HepG2 (cell line): ENCODE results near the gene CHIC2. TPM values are rescaled to one million over a fixed set of nuclear protein-coding genes. Genes with fewer than 3 reads are reported as not detected.

Experiments
- CENPT ChIP-seq: sonication (generic); formaldehyde crosslinking; IDR thresholded peaks from 2 replicates; pipeline ENCODE4 v1.8.0; 2022; ENCODE audit warnings: low read depth, mild to moderate bottlenecking, moderate library complexity, missing genetic modification reagents
- ELF4 ChIP-seq: sonication (generic); formaldehyde crosslinking; IDR thresholded peaks from 2 replicates; pipeline ENCODE4 v1.5.0; 2020; ENCODE audit warnings: missing genetic modification reagents, mild to moderate bottlenecking, moderate library complexity, borderline replicate concordance
- IRF2 ChIP-seq: IDR thresholded peaks from 2 replicates; pipeline ENCODE4 v1.6.1; 2018; ENCODE audit warnings: missing genetic modification reagents, missing compliant biosample characterization
- JUN ChIP-seq: sonication (generic); formaldehyde crosslinking; IDR thresholded peaks from 2 replicates; pipeline ENCODE4 v1.4.0; 2020; ENCODE audit warnings: mild to moderate bottlenecking, missing genetic modification reagents
- MAX ChIP-seq: IDR thresholded peaks from 2 replicates; pipeline ENCODE4 v1.6.1; 2012; ENCODE audit warnings: inconsistent platforms
- MED13 ChIP-seq: sonication (generic); formaldehyde crosslinking; IDR thresholded peaks from 2 replicates; pipeline ENCODE4 v1.5.0; 2020; ENCODE audit warnings: missing genetic modification reagents
- NFIB ChIP-seq: sonication (generic); formaldehyde crosslinking; IDR thresholded peaks from 2 replicates; pipeline ENCODE4 v1.9.0; 2021; ENCODE audit warnings: missing genetic modification reagents, mild to moderate bottlenecking, borderline replicate concordance
- PAX8 ChIP-seq: sonication (generic); formaldehyde crosslinking; IDR thresholded peaks from 2 replicates; pipeline ENCODE4 v1.8.0; 2022; ENCODE audit warnings: mild to moderate bottlenecking, missing genetic modification reagents, borderline replicate concordance
- SMAD1 ChIP-seq: sonication (generic); formaldehyde crosslinking; IDR thresholded peaks from 2 replicates; pipeline ENCODE4 v1.4.0; 2020; ENCODE audit warnings: missing genetic modification reagents, low read depth, mild to moderate bottlenecking, borderline replicate concordance
- XBP1 ChIP-seq: sonication (generic); formaldehyde crosslinking; IDR thresholded peaks from 2 replicates; pipeline ENCODE4 v1.5.0; 2020; ENCODE audit warnings: missing genetic modification reagents
- ZBTB34 ChIP-seq: sonication (generic); formaldehyde crosslinking; IDR thresholded peaks from 2 replicates; pipeline ENCODE4 v1.8.0; 2022; ENCODE audit warnings: mild to moderate bottlenecking, missing genetic modification reagents
- polyA plus RNA-seq, 8 experiments: library from polyadenylated mRNA; depleted of rRNA in 3 of 8; stranded (reverse) in 7 of 8; unstranded in 1 of 8; fragments of >200 nt; fragmentation: Illumina TruSeq in 4 of 8; extraction: Trizol in 4 of 8; gene quantifications; 2 replicates each; pipeline versions ENCODE4 v1.2.1 to v1.2.3, GENCODE V29; 2011 to 2016; ENCODE audit warnings: low read depth in 4 of 8, missing spikeins in 1 of 8, mixed read lengths in 1 of 8; ENCODE audit not compliant: insufficient read depth in 1 of 8
- total RNA-seq, 5 experiments: library from RNA; depleted of rRNA; stranded (reverse); fragments of >200 nt; fragmentation: Illumina TruSeq; extraction: Trizol; gene quantifications; 2 replicates each; pipeline ENCODE4 v1.2.3, GENCODE V29; 2016; ENCODE audit warnings: low read depth in 1 of 5
- TF ChIP-seq, protein P1 (sequence below): sonication (generic); formaldehyde crosslinking; IDR thresholded peaks from 2 replicates; pipeline ENCODE4 v1.8.1; 2023; ENCODE audit warnings: mild to moderate bottlenecking, inconsistent platforms, moderate library complexity, missing genetic modification reagents, borderline replicate concordance
- TF ChIP-seq, protein P2 (sequence below): sonication (generic); formaldehyde crosslinking; IDR thresholded peaks from 2 replicates; pipeline ENCODE4 v1.4.0; 2020; ENCODE audit warnings: mild to moderate bottlenecking, missing genetic modification reagents
- TF ChIP-seq, protein P3 (sequence below): fragments of 450-650 bp; IDR thresholded peaks from 2 replicates; pipeline ENCODE4 v1.6.1; 2016
- TF ChIP-seq, protein P4 (sequence below), 2 experiments: sonication (generic) in 1 of 2; formaldehyde crosslinking in 1 of 2; IDR thresholded peaks; 2 replicates each; pipeline versions ENCODE4 v1.4.0 to v1.6.1; 2016 to 2020; ENCODE audit warnings: borderline replicate concordance in 1 of 2, low read depth in 1 of 2, mild to moderate bottlenecking in 1 of 2, missing genetic modification reagents in 1 of 2
- TF ChIP-seq, protein P5 (sequence below): sonication (generic); formaldehyde crosslinking; IDR thresholded peaks from 2 replicates; pipeline ENCODE4 v1.4.0; 2020; ENCODE audit warnings: missing genetic modification reagents

The CHIC2 gene
- total and polyA plus RNA-seq, 2 of the 13 experiments (the other 11 are each of a cell fraction or from before 2014, with no cell fraction given): 10.0 to 17.2 TPM

GRCh38 chr4:54064317-54065111 lies at the start of gene CHIC2 (continued):
- TF ChIP-seq CENPT (CRISPR knock-in tag) (no peak), ZBTB34 (CRISPR knock-in tag) (no peak), PAX8 (no peak; the same call in 1 of the 2 replicates), XBP1 (no peak), MAX (peak; percentile 74; the same call in 1 of the 2 replicates), JUN (no peak), IRF2 (CRISPR knock-in tag) (peak; percentile 52; the same call in 1 of the 2 replicates), SMAD1 (CRISPR knock-in tag) (peak; percentile 65; the same call in 1 of the 2 replicates), ELF4 (CRISPR knock-in tag) (0 out of 2 replicates have a peak, but pooled peaks have one; percentile 11), NFIB (CRISPR knock-in tag) (no peak), MED13 (CRISPR knock-in tag) (peak; percentile 20; the same call in 1 of the 2 replicates)
- TF ChIP-seq, protein P1, sequence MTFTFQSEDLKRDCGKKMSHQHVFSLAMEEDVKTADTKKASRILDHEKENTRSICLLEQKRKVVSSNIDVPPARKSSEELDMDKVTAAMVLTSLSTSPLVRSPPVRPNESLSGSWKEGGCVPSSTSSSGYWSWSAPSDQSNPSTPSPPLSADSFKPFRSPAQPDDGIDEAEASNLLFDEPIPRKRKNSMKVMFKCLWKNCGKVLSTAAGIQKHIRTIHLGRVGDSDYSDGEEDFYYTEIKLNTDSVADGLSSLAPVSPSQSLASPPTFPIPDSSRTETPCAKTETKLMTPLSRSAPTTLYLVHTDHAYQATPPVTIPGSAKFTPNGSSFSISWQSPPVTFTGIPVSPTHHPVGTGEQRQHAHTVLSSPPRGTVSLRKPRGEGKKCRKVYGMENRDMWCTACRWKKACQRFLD: no peak; the same call in 1 of the 2 replicates
- TF ChIP-seq, protein P2, sequence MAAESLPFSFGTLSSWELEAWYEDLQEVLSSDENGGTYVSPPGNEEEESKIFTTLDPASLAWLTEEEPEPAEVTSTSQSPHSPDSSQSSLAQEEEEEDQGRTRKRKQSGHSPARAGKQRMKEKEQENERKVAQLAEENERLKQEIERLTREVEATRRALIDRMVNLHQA (CRISPR knock-in tag): no peak
- TF ChIP-seq, protein P3, sequence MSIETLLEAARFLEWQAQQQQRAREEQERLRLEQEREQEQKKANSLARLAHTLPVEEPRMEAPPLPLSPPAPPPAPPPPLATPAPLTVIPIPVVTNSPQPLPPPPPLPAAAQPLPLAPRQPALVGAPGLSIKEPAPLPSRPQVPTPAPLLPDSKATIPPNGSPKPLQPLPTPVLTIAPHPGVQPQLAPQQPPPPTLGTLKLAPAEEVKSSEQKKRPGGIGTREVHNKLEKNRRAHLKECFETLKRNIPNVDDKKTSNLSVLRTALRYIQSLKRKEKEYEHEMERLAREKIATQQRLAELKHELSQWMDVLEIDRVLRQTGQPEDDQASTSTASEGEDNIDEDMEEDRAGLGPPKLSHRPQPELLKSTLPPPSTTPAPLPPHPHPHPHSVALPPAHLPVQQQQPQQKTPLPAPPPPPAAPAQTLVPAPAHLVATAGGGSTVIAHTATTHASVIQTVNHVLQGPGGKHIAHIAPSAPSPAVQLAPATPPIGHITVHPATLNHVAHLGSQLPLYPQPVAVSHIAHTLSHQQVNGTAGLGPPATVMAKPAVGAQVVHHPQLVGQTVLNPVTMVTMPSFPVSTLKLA: 0 out of 2 replicates have a peak, but pooled peaks have one; percentile 25
- TF ChIP-seq, protein P4, sequence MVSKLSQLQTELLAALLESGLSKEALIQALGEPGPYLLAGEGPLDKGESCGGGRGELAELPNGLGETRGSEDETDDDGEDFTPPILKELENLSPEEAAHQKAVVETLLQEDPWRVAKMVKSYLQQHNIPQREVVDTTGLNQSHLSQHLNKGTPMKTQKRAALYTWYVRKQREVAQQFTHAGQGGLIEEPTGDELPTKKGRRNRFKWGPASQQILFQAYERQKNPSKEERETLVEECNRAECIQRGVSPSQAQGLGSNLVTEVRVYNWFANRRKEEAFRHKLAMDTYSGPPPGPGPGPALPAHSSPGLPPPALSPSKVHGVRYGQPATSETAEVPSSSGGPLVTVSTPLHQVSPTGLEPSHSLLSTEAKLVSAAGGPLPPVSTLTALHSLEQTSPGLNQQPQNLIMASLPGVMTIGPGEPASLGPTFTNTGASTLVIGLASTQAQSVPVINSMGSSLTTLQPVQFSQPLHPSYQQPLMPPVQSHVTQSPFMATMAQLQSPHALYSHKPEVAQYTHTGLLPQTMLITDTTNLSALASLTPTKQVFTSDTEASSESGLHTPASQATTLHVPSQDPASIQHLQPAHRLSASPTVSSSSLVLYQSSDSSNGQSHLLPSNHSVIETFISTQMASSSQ (IDR thresholded peaks at IDR 0.05; ENCODE audit: low read depth): no peak
- TF ChIP-seq, protein P4 (CRISPR knock-in tag; IDR thresholded peaks at IDR 0.05; ENCODE audit: borderline replicate concordance): no peak
- TF ChIP-seq, protein P5, sequence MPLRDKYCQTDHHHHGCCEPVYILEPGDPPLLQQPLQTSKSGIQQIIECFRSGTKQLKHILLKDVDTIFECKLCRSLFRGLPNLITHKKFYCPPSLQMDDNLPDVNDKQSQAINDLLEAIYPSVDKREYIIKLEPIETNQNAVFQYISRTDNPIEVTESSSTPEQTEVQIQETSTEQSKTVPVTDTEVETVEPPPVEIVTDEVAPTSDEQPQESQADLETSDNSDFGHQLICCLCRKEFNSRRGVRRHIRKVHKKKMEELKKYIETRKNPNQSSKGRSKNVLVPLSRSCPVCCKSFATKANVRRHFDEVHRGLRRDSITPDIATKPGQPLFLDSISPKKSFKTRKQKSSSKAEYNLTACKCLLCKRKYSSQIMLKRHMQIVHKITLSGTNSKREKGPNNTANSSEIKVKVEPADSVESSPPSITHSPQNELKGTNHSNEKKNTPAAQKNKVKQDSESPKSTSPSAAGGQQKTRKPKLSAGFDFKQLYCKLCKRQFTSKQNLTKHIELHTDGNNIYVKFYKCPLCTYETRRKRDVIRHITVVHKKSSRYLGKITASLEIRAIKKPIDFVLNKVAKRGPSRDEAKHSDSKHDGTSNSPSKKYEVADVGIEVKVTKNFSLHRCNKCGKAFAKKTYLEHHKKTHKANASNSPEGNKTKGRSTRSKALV (CRISPR knock-in tag): no peak
